K562 (cell line): ENCODE data around the gene IMPA2. TPM values are rescaled to one million over a fixed set of nuclear protein-coding genes. Genes with fewer than 3 reads are reported as not detected.

Experiments
- ATAC-seq: fragments of 200-7000 bp; cut with Tn5 transposase; 3 replicates; pipeline ENCODE4 v1.9.1; 2020; ENCODE audit warnings: moderate library complexity
- Bru-seq: library from RNA; stranded (reverse); fragments of 400-500 nt; gene quantifications from one replicate; lab custom pipeline; 2021; lab: Mats Ljungman, UMichigan
- BruChase-seq, 2 experiments: library from RNA; stranded (reverse); fragments of 400-500 nt; gene quantifications; one replicate each; lab custom pipeline; 2021; lab: Mats Ljungman, UMichigan
- BruUV-seq: library from RNA; stranded (reverse); fragments of 400-500 nt; replicated peaks from 2 replicates; lab custom pipeline; 2021; lab: Mats Ljungman, UMichigan
- CTCF ChIA-PET: fragments of 300-600 bp; formaldehyde crosslinking; extraction: SDS; loops from one replicate; lab custom pipeline; 2021; ENCODE audit warnings: low intra/inter-chr PET ratio; lab: Yijun Ruan, JAX
- POLR2A ChIA-PET: fragments of 300-600, 350-650 bp; sonication (Branson Sonifier 250); formaldehyde crosslinking; extraction: SDS; loops from one replicate; lab custom pipeline; 2021; ENCODE audit warnings: antibody characterized with exemption, inconsistent platforms; lab: Yijun Ruan, JAX
- DNase-seq, 4 experiments: peaks; one replicate each; pipeline versions ENCODE4 v3.0.0 to v3.0.0-alpha.2; 2011 to 2018; ENCODE audit warnings: low spot score in 3 of 4, mixed read lengths in 3 of 4; ENCODE audit errors: extremely low read depth in 1 of 4
- FAIRE-seq: peaks from 2 replicates; lab custom pipeline; 2011; peaks lifted over from hg19 to GRCh38; lab: Jason Lieb, UNC
- H2AFZ ChIP-seq: 2 replicates; pipeline ENCODE4 v1.6.0; 2011; ENCODE audit warnings: low read depth, low read length, control low read depth, inconsistent platforms
- H3K27ac ChIP-seq: fragments of 200-600 bp; 3 replicates; pipeline ENCODE4 v1.8.0; 2011; ENCODE audit warnings: low read depth, mild to moderate bottlenecking, control low read depth, inconsistent platforms, low read length, moderate library complexity, mixed read lengths; ENCODE audit errors: extremely low read depth
- H3K27me3 ChIP-seq, 2 experiments: fragments of 300-600 bp in 1 of 2; 2 replicates in 1 of 2; 3 replicates in 1 of 2; pipeline versions ENCODE4 v1.6.0 to v1.8.0; 2011; ENCODE audit warnings: inconsistent platforms in 2 of 2, low read length in 2 of 2, mild to moderate bottlenecking in 1 of 2, mixed read lengths in 1 of 2, moderate library complexity in 1 of 2; ENCODE audit not compliant: control insufficient read depth in 2 of 2, insufficient read depth in 2 of 2
- H3K36me3 ChIP-seq: fragments of 300-600 bp; 3 replicates; pipeline ENCODE4 v1.8.0; 2011; ENCODE audit warnings: mild to moderate bottlenecking, low read length, inconsistent platforms; ENCODE audit not compliant: control insufficient read depth, insufficient read depth
- H3K4me1 ChIP-seq, 2 experiments: fragments of 200-600 bp in 1 of 2; replicated peaks in 1 of 2; 2 replicates in 1 of 2; 3 replicates in 1 of 2; pipeline versions ENCODE4 v1.5.1 to v1.8.0; 2011; ENCODE audit warnings: inconsistent platforms in 2 of 2, low read length in 2 of 2, mild to moderate bottlenecking in 1 of 2, mixed read lengths in 1 of 2, moderate library complexity in 1 of 2; ENCODE audit not compliant: control insufficient read depth in 2 of 2, insufficient read depth in 2 of 2
- H3K4me2 ChIP-seq: 2 replicates; pipeline ENCODE4 v1.6.1; 2011; ENCODE audit warnings: low read length, control low read depth, inconsistent platforms, mixed read lengths; ENCODE audit not compliant: insufficient read depth
- H3K4me3 ChIP-seq: fragments of 200-600 bp; sonication (generic), shearing (Covaris generic); 2 replicates; pipeline ENCODE4 v1.5.1; 2016; ENCODE audit warnings: control low read depth, inconsistent platforms
- H3K79me2 ChIP-seq: fragments of 200-600 bp; 3 replicates; pipeline ENCODE4 v1.8.0; 2011; ENCODE audit warnings: low read length, inconsistent platforms; ENCODE audit not compliant: control insufficient read depth, insufficient read depth
- H3K9ac ChIP-seq, 2 experiments: 2 replicates each; pipeline versions ENCODE4 v1.6.0 to v1.6.1; 2011; ENCODE audit warnings: low read depth in 2 of 2, low read length in 2 of 2, control low read depth in 1 of 2, inconsistent platforms in 1 of 2, mild to moderate bottlenecking in 1 of 2, mixed read lengths in 1 of 2; ENCODE audit not compliant: insufficient read depth in 1 of 2
- H3K9me1 ChIP-seq: one replicate; pipeline ENCODE4 v1.6.0; 2011; ENCODE audit warnings: inconsistent platforms, mild to moderate bottlenecking, low read length, moderate library complexity; ENCODE audit not compliant: control insufficient read depth, insufficient read depth
- H3K9me3 ChIP-seq: replicated peaks from 2 replicates; pipeline ENCODE4 v1.5.1; 2011; ENCODE audit warnings: low read depth, low read length, inconsistent platforms; ENCODE audit not compliant: control insufficient read depth, insufficient read depth
- H4K20me1 ChIP-seq: replicated peaks from 2 replicates; pipeline ENCODE4 v1.6.1; 2011; ENCODE audit warnings: low read length, inconsistent platforms, mixed read lengths; ENCODE audit not compliant: control insufficient read depth, insufficient read depth
- CLOCK ChIP-seq: fragments of 250-450 bp; sonication (Bioruptor Pico); IDR thresholded peaks from 2 replicates; pipeline ENCODE4 v1.4.0; 2020; ENCODE audit warnings: mild to moderate bottlenecking, moderate library complexity, borderline replicate concordance
- E2F6 ChIP-seq, 2 experiments: IDR thresholded peaks; 2 replicates each; pipeline ENCODE4 v1.6.1; 2011; ENCODE audit warnings: borderline replicate concordance in 1 of 2, control low read depth in 1 of 2, low read depth in 1 of 2, low read length in 1 of 2, mild to moderate bottlenecking in 1 of 2, mixed read lengths in 1 of 2, moderate library complexity in 1 of 2; ENCODE audit not compliant: insufficient read depth in 1 of 2, insufficient read length in 1 of 2, poor library complexity in 1 of 2, severe bottlenecking in 1 of 2; ENCODE audit errors: extremely low read depth in 1 of 2
- RBM25 ChIP-seq: fragments of 200-400 bp; formaldehyde crosslinking; IDR thresholded peaks from 2 replicates; pipeline ENCODE4 v1.6.1; 2018; ENCODE audit warnings: low read length, low read depth, moderate library complexity; ENCODE audit not compliant: severe bottlenecking
- RBM39 ChIP-seq: fragments of 200-400 bp; formaldehyde crosslinking; optimal IDR thresholded peaks from 2 replicates; pipeline ENCODE3; 2018; ENCODE audit warnings: low read depth, low read length
- SRSF7 ChIP-seq: fragments of 200-400 bp; formaldehyde crosslinking; optimal IDR thresholded peaks from 2 replicates; pipeline ENCODE3; 2017; ENCODE audit warnings: mild to moderate bottlenecking, low read depth, low read length
- TBP ChIP-seq: optimal IDR thresholded peaks from 2 replicates; pipeline ENCODE3; 2011; ENCODE audit warnings: low read depth, low read length, improper control_type of control experiment
- WGBS: fragments of 100-300 bp; shearing (Covaris generic); methylation state at CpG from one replicate; pipeline ENCODE4 v1.1.6; 2016; ENCODE audit warnings: low coverage, mixed read lengths; ENCODE audit not compliant: insufficient coverage; ENCODE audit errors: missing lambda C conversion rate; 5-methylcytosine and 5-hydroxymethylcytosine counted together
- in situ Hi-C: fragments of 300-500 bp; cut with MboI; formaldehyde crosslinking; loops from 4 replicates; pipeline ENCODE4 v1.15.0; 2018; ENCODE audit warnings: inconsistent platforms, mixed read lengths
- intact Hi-C: fragments of 100-400 bp; cut with micrococcal nuclease; formaldehyde crosslinking; loops from 2 replicates; pipeline ENCODE4 v1.14.2; 2022
- long read RNA-seq, 3 experiments: library from polyadenylated mRNA in 2 of 3; library from RNA in 1 of 3; unstranded in 2 of 3; stranded (forward) in 1 of 3; transcript quantifications; one replicate each; pipeline ENCODE4 v2.0.0, GENCODE V29; 2019 to 2022
- polyA minus RNA-seq, 3 experiments: library from RNA; depleted of rRNA, polyadenylated mRNA; stranded (reverse); fragments of >200 nt; gene quantifications; 2 replicates each; pipeline ENCODE4 v1.2.3, GENCODE V29; 2011
- polyA plus RNA-seq, 8 experiments: library from polyadenylated mRNA; depleted of rRNA in 4 of 8; stranded (reverse) in 5 of 8; unstranded in 3 of 8; fragments of >200 nt; fragmentation: Nextera tagmentation in 2 of 8; fragmentation: Illumina TruSeq in 1 of 8; extraction: Ambion mirVana in 2 of 8; extraction: Trizol in 1 of 8; gene quantifications; 2 replicates each; pipeline versions ENCODE4 v1.2.1 to v1.2.3, GENCODE V29; 2011 to 2014; ENCODE audit warnings: inconsistent platforms in 1 of 8, missing spikeins in 1 of 8
- total RNA-seq, 7 experiments: library from RNA; depleted of rRNA in 6 of 7; stranded (reverse); fragments of >200 nt in 6 of 7; fragmentation: Illumina TruSeq in 2 of 7; extraction: Trizol in 2 of 7; gene quantifications; 2 replicates each; pipeline versions ENCODE4 v1.2.1 to v1.2.3, GENCODE V29; 2011 to 2021; ENCODE audit warnings: low replicate concordance in 1 of 7
- TF ChIP-seq, protein P1 (sequence below), 3 experiments: fragments of 200-800 bp in 1 of 3; fragments of 250-450 bp in 1 of 3; fragments of 450-650 bp in 1 of 3; sonication (Bioruptor Pico) in 1 of 3; sonication (Bioruptor generic) in 1 of 3; formaldehyde crosslinking in 1 of 3; IDR thresholded peaks; 2 replicates each; pipeline versions ENCODE4 v1.6.1 to v1.8.0; 2016 to 2022; ENCODE audit warnings: mild to moderate bottlenecking in 2 of 3, missing genetic modification characterization in 2 of 3, missing compliant biosample characterization in 1 of 3, moderate library complexity in 1 of 3

Gene IMPA2
- total RNA-seq (2011; cell fraction: chromatin; rRNA removed; ENCODE audit: low replicate concordance) = 4.3 and 7.6 TPM in 2 replicates
- total RNA-seq (2011; cell fraction: nucleolus; rRNA removed) = 7.0 and 8.0 TPM in 2 replicates
- total RNA-seq (2011; cell fraction: nucleoplasm; rRNA removed) = 8.5 and 8.9 TPM in 2 replicates
- 8.3 and 10.2 TPM in 2 replicates for total RNA-seq (2014; rRNA removed)
- total RNA-seq (2014; rRNA removed; fragmentation: Illumina TruSeq; extraction: Trizol) = 4.3 and 5.8 TPM in 2 replicates
- total RNA-seq (2015; rRNA removed; fragmentation: Illumina TruSeq; extraction: Trizol) = 5.2 and 5.7 TPM in 2 replicates
- total RNA-seq (2021) = 11.3 and 13.2 TPM in 2 replicates
- 3.4 and 3.5 TPM in 2 replicates for polyA plus RNA-seq (2011; rRNA removed)
- polyA plus RNA-seq (2011; cell fraction: cytosol; rRNA removed) = 4.0 and 6.5 TPM in 2 replicates
- polyA plus RNA-seq (2011; cell fraction: nucleus; rRNA removed) = 9.3 and 9.5 TPM in 2 replicates
- 9.5 and 12.2 TPM in 2 replicates for polyA plus RNA-seq (2012)
- 7.1 and 8.7 TPM in 2 replicates for polyA plus RNA-seq (2014; fragmentation: Illumina TruSeq; extraction: Trizol)
- polyA plus RNA-seq (2014; fragmentation: Nextera tagmentation; extraction: Ambion mirVana) = under 1 TPM; 0.62 to 0.98 TPM
- 3.9 and 10.6 TPM in 2 replicates for polyA plus RNA-seq (2014; rRNA removed)
- 1.7 and 2.3 TPM in 2 replicates for polyA minus RNA-seq (2011; rRNA and poly(A)+ RNA removed)
- polyA minus RNA-seq (2011; cell fraction: cytosol; rRNA and poly(A)+ RNA removed) = 2.2 and 2.7 TPM in 2 replicates
- 2.3 and 4.4 TPM in 2 replicates for polyA minus RNA-seq (2011; cell fraction: nucleus; rRNA and poly(A)+ RNA removed)
- percentile 51 among the genes with signal in this experiment for Bru-seq, nascent RNA
- BruChase-seq, experiment 1, labeled RNA remaining after a 2-hour chase = percentile 40 among the genes with signal in this experiment
- BruChase-seq, experiment 2, labeled RNA remaining after a 6-hour chase = percentile 37 among the genes with signal in this experiment
- long read RNA-seq, experiment 1, transcript IMPA2-201 (8 exons, 1,534 nt) = major isoform, 17 of 25 reads
- long read RNA-seq, experiment 1, partial matches to known transcripts = 5 of 25 reads
- long read RNA-seq, experiment 1, other reads (novel, unspliced or antisense) = 3 of 25 reads
- long read RNA-seq, experiment 2, transcript IMPA2-201 (8 exons, 1,534 nt) = major isoform, 8 of 12 reads
- long read RNA-seq, experiment 2, partial matches to known transcripts = 2 of 12 reads
- long read RNA-seq, experiment 2, other reads (novel, unspliced or antisense) = 2 of 12 reads
- long read RNA-seq, experiment 3, partial matches to known transcripts = 1 of 2 reads
- long read RNA-seq, experiment 3, other reads (novel, unspliced or antisense) = 1 of 2 reads

GRCh38 chr18:11981192-11981542 is at the start of gene IMPA2:
IMPA2 (plus strand) TSS chr18:11981507; CDS start chr18:11981670, 163 bp downstream.
- no TSS peak for BruUV-seq
- 0% methylated on average over 1 of the region's 42 CpGs for WGBS
- Histone ChIP-seq H3K4me2 (peak within 1 kb of the TSS; percentile 78), H3K36me3 (no peaks in the 10 kb centered on the region), H3K79me2 (no peaks in the 10 kb centered on the region), H2AFZ (peak within 1 kb of the TSS; percentile 91), H3K4me1 (peaks cover 13 to 23% of the 10 kb centered on the region in 2 experiments), H3K27ac (peak within 1 kb of the TSS; percentile 83), H3K9me3 (no peaks in the 10 kb centered on the region), H3K9me1 (no peaks in the 10 kb centered on the region), H3K4me3 (peak within 1 kb of the TSS; percentile 73), H3K27me3 (no peaks in the 10 kb centered on the region), H3K9ac (peak within 1 kb of the TSS; percentile 71 to 97), H4K20me1 (0 out of 2 replicates have a peak, but pooled peaks cover 3% of the 10 kb centered on the region)
- intact Hi-C loops = loop anchor here (2.0 kb wide), 1 partner anchor 34 kb away; no protein-coding TSS in a partner anchor
- in situ Hi-C loops = no loop called here
- DNase-seq (no peak), ATAC-seq (peak; percentile 81), FAIRE-seq (no peak)
- ChIA-PET POLR2A (interaction anchor here (0.5 to 2.3 kb wide), 12 partner anchors 9 to 1322 kb away, joined by 3 to 15 read pairs (median 4); no protein-coding TSS in a partner anchor), CTCF (no interaction called here)
- TF ChIP-seq SRSF7 (no peak), RBM39 (no peak), CLOCK (CRISPR knock-in tag) (no peak), TBP (peak; percentile 39), E2F6 (IDR thresholded peaks at IDR 0.05; ENCODE audit: borderline replicate concordance in 1 of 2, extremely low read depth in 1 of 2, insufficient read depth in 1 of 2, insufficient read length in 1 of 2, low read depth in 1 of 2, low read length in 1 of 2, poor library complexity in 1 of 2, severe bottlenecking in 1 of 2) (peak in 1 of 2 experiments; percentile 97), RBM25 (no peak)
- TF ChIP-seq, protein P1, sequence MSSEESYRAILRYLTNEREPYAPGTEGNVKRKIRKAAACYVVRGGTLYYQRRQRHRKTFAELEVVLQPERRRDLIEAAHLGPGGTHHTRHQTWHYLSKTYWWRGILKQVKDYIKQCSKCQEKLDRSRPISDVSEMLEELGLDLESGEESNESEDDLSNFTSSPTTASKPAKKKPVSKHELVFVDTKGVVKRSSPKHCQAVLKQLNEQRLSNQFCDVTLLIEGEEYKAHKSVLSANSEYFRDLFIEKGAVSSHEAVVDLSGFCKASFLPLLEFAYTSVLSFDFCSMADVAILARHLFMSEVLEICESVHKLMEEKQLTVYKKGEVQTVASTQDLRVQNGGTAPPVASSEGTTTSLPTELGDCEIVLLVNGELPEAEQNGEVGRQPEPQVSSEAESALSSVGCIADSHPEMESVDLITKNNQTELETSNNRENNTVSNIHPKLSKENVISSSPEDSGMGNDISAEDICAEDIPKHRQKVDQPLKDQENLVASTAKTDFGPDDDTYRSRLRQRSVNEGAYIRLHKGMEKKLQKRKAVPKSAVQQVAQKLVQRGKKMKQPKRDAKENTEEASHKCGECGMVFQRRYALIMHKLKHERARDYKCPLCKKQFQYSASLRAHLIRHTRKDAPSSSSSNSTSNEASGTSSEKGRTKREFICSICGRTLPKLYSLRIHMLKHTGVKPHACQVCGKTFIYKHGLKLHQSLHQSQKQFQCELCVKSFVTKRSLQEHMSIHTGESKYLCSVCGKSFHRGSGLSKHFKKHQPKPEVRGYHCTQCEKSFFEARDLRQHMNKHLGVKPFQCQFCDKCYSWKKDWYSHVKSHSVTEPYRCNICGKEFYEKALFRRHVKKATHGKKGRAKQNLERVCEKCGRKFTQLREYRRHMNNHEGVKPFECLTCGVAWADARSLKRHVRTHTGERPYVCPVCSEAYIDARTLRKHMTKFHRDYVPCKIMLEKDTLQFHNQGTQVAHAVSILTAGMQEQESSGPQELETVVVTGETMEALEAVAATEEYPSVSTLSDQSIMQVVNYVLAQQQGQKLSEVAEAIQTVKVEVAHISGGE (CRISPR knock-in tag; IDR thresholded peaks at IDR 0.05) = peak in 1 of 3 experiments; percentile 66; a peak in 2 of 6 replicates
